GM12801 (cell line): ENCODE measurements around the gene TNFSF15.

Source experiments
- TF ChIP-seq, protein P1 (sequence below): IDR thresholded peaks from one replicate; pipeline ENCODE4 v1.5.1; 2011; ENCODE audit warnings: control low read depth; ENCODE audit not compliant: insufficient read length; ENCODE audit errors: extremely low read depth

Gene TNFSF15

GRCh38 chr9:114745108-114745848 lies 60.6 kb downstream of the TNFSF15 start:
- TF ChIP-seq, protein P1, sequence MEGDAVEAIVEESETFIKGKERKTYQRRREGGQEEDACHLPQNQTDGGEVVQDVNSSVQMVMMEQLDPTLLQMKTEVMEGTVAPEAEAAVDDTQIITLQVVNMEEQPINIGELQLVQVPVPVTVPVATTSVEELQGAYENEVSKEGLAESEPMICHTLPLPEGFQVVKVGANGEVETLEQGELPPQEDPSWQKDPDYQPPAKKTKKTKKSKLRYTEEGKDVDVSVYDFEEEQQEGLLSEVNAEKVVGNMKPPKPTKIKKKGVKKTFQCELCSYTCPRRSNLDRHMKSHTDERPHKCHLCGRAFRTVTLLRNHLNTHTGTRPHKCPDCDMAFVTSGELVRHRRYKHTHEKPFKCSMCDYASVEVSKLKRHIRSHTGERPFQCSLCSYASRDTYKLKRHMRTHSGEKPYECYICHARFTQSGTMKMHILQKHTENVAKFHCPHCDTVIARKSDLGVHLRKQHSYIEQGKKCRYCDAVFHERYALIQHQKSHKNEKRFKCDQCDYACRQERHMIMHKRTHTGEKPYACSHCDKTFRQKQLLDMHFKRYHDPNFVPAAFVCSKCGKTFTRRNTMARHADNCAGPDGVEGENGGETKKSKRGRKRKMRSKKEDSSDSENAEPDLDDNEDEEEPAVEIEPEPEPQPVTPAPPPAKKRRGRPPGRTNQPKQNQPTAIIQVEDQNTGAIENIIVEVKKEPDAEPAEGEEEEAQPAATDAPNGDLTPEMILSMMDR = no peak

- TF ChIP-seq, protein P1 = no peak
These were observed 62.4 kb downstream of the TNFSF15 start for GRCh38 chr9:114743446-114743845.

GRCh38 chr9:114742947-114743346 lies 62.9 kb downstream of the TNFSF15 start:
- TF ChIP-seq, protein P1 = no peak

- TF ChIP-seq, protein P1 = peak; percentile 2
These were observed 67.1 kb downstream of the TNFSF15 start for GRCh38 chr9:114738581-114739316.

- TF ChIP-seq, protein P1 = no peak
These were observed 68.0 kb downstream of the TNFSF15 start for GRCh38 chr9:114737847-114738246.

DNA sequence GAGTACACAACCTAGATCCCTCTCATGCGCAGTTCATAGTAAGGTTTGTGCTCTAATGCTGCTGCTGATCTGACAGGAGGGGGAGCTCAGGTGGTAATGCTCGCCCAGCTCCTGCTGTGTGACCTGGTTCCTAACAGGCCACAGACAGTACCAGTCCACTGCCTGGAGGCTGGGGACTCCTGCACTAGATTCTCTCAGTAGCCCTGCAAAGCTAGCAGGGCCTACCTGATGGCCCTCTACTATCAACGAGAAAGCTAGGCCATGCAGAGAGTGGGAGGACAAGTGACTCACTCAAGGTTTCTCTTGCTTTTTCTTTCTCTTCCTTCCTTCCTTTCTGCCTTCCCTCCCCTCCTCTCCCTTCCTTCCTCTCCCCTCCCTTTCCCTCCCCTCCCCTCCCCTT lies 68.7 kb downstream of the TNFSF15 start:
- TF ChIP-seq, protein P1 = no peak

- TF ChIP-seq, protein P1 = no peak
These were observed 70.1 kb downstream of the TNFSF15 start for GRCh38 chr9:114735704-114736103.
